ENCODE results near the gene LRRC4. TPM values are rescaled to one million over a fixed set of nuclear protein-coding genes. Genes with fewer than 3 reads are reported as not detected.

LRRC4 gene
- total and polyA plus RNA-seq, 10 donors: 0.78 to 43.4 (median 15.8) TPM

- peak overlapping the region in 7 of 8 donors; percentile 80 to 94 (median 87) for H3K27ac ChIP-seq
- H3K36me3 ChIP-seq: peaks cover 0 to 26% (median 6%) of the 10 kb centered on the region in 6 donors
- 0 to 1% (median 1%) methylated on average over 41 to 87 of the region's 87 CpGs for WGBS, 5 donors
- H3K27me3 ChIP-seq (replicated peaks in 1 of 7): peaks cover 0 to 27% (median 0%) of the 10 kb centered on the region in 7 donors
- intact Hi-C loops (cut with DNase I; ENCODE audit: low total_unique reads): loop anchor here (10.0 kb wide), 1 partner anchor 317 kb away; no protein-coding TSS in a partner anchor
- H3K4me3 ChIP-seq: peak overlapping the region; percentile 49 to 88 (median 64)
- no peaks in the 10 kb centered on the region for H3K9me3 ChIP-seq
- DNase-seq: peak; percentile 90
- TF ChIP-seq CTCF (IDR thresholded peaks at IDR 0.05 in 8 of 11, conservative IDR thresholded peaks at IDR 0.05 in 3 of 11) (peak in 7 of 11 experiments; percentile 10 to 38 (median 27)), POLR2AphosphoS5 (IDR thresholded peaks at IDR 0.05) (peak; percentile 69 to 83 (median 72)), POLR2A (IDR thresholded peaks at IDR 0.05) (peak in 1 of 3 donors; percentile 32)
- peaks cover 0 to 94% (median 38%) of the 10 kb centered on the region in 6 donors for H3K4me1 ChIP-seq
Observed at GRCh38 chr7:128031901-128032604, 816 bp upstream of the LRRC4 start.

- Histone ChIP-seq H3K4me3 (peak overlapping the region in 6 of 8 donors; percentile 17 to 88 (median 64)), H3K36me3 (peaks cover 0 to 29% (median 6%) of the 10 kb centered on the region in 6 donors), H3K9me3 (no peaks in the 10 kb centered on the region), H3K27ac (peak overlapping the region in 5 of 8 donors; percentile 80 to 94 (median 87)), H3K27me3 (replicated peaks in 1 of 7) (peaks cover 0 to 27% (median 0%) of the 10 kb centered on the region in 7 donors), H3K4me1 (peaks cover 0 to 95% (median 44%) of the 10 kb centered on the region in 6 donors)
- TF ChIP-seq POLR2A (IDR thresholded peaks at IDR 0.05) (no peak), CTCF (IDR thresholded peaks at IDR 0.05 in 8 of 11, conservative IDR thresholded peaks at IDR 0.05 in 3 of 11) (no peak), POLR2AphosphoS5 (IDR thresholded peaks at IDR 0.05) (peak in 1 of 3 donors; percentile 33)
- peak; percentile 78 for DNase-seq
- intact Hi-C loops (cut with DNase I; ENCODE audit: low total_unique reads): loop anchor here (10.0 kb wide), 1 partner anchor 315 kb away; no protein-coding TSS in a partner anchor
- 95 to 98% (median 96%) methylated on average over 12 to 21 of the region's 21 CpGs for WGBS, 5 donors
Observed at GRCh38 chr7:128030263-128030653, 979 bp downstream of the LRRC4 start.

GRCh38 chr7:128029405-128029995 lies 1.7 kb downstream of the LRRC4 start:
- Histone ChIP-seq H3K27ac (no peak overlapping the region), H3K4me1 (peaks cover 0 to 95% (median 49%) of the 10 kb centered on the region in 6 donors), H3K9me3 (no peaks in the 10 kb centered on the region), H3K4me3 (peak overlapping the region in 4 of 8 donors; percentile 63 to 88 (median 67)), H3K36me3 (peaks cover 0 to 37% (median 6%) of the 10 kb centered on the region in 6 donors), H3K27me3 (replicated peaks in 1 of 7) (peaks cover 0 to 27% (median 0%) of the 10 kb centered on the region in 7 donors)
- DNase-seq: peak; percentile 76
- intact Hi-C loops (cut with DNase I; ENCODE audit: low total_unique reads): no loop called here
- WGBS, 5 donors: 86 to 94% (median 89%) methylated on average over 16 to 17 of the region's 17 CpGs
- TF ChIP-seq POLR2AphosphoS5 (IDR thresholded peaks at IDR 0.05): peak in 1 of 3 donors; percentile 21
- no peak for TF ChIP-seq POLR2A (IDR thresholded peaks at IDR 0.05)
- no peak for TF ChIP-seq CTCF (IDR thresholded peaks at IDR 0.05 in 8 of 11, conservative IDR thresholded peaks at IDR 0.05 in 3 of 11)

All from spleen (tissue), 11 donors.